SK-N-SH treated with all-trans-retinoic acid at 6 μM for 48 hours (cell line): ENCODE data around the gene TASP1.

Experiments
- ATAC-seq: fragments of 200-7000 bp; cut with Tn5 transposase; 3 replicates; pipeline ENCODE4 v1.9.1; 2020; ENCODE audit warnings: mild to moderate bottlenecking, moderate library complexity
- ARNTL ChIP-seq: fragments of 450-650 bp; formaldehyde crosslinking; IDR thresholded peaks from 2 replicates; pipeline ENCODE4 v1.5.0; 2020; ENCODE audit warnings: low read depth, mild to moderate bottlenecking, moderate library complexity, borderline replicate concordance
- BACH2 ChIP-seq: fragments of 250-450 bp; sonication (Bioruptor Pico); IDR thresholded peaks from 2 replicates; pipeline ENCODE4 v1.9.0; 2021; ENCODE audit warnings: mild to moderate bottlenecking, borderline replicate concordance
- CSDC2 ChIP-seq: fragments of 250-450 bp; sonication (Bioruptor Pico); IDR thresholded peaks from 2 replicates; pipeline ENCODE4 v1.5.0; 2020; ENCODE audit warnings: mild to moderate bottlenecking, moderate library complexity
- CSRNP3 ChIP-seq: fragments of 250-450 bp; sonication (Bioruptor Pico); IDR thresholded peaks from 2 replicates; pipeline ENCODE4 v1.5.1; 2021; ENCODE audit warnings: mild to moderate bottlenecking, moderate library complexity
- ESRRG ChIP-seq: fragments of 250-450 bp; sonication (Bioruptor Pico); IDR thresholded peaks from 2 replicates; pipeline ENCODE4 v1.6.1; 2021; ENCODE audit warnings: mild to moderate bottlenecking
- GLIS3 ChIP-seq: fragments of 250-450 bp; sonication (Bioruptor Pico); IDR thresholded peaks from 2 replicates; pipeline ENCODE4 v1.5.0; 2020; ENCODE audit warnings: mild to moderate bottlenecking, moderate library complexity
- ISL1 ChIP-seq: fragments of 250-450 bp; sonication (Bioruptor Pico); IDR thresholded peaks from 2 replicates; pipeline ENCODE4 v2.1.2; 2022; ENCODE audit warnings: mild to moderate bottlenecking, moderate library complexity
- PPARA ChIP-seq: fragments of 250-450 bp; sonication (Bioruptor Pico); IDR thresholded peaks from 2 replicates; pipeline ENCODE4 v1.5.0; 2020; ENCODE audit warnings: mild to moderate bottlenecking, borderline replicate concordance
- RARB ChIP-seq: fragments of 250-450 bp; sonication (Bioruptor Pico); IDR thresholded peaks from 2 replicates; pipeline ENCODE4 v1.8.0; 2021; ENCODE audit warnings: mild to moderate bottlenecking, moderate library complexity
- SNAI2 ChIP-seq: fragments of 250-450 bp; sonication (Bioruptor Pico); IDR thresholded peaks from 2 replicates; pipeline ENCODE4 v1.5.0; 2020; ENCODE audit warnings: mild to moderate bottlenecking, moderate library complexity
- TCF4 ChIP-seq: fragments of 250-450 bp; sonication (Bioruptor Pico); IDR thresholded peaks from 2 replicates; pipeline ENCODE4 v1.8.0; 2021; ENCODE audit warnings: mild to moderate bottlenecking, moderate library complexity, borderline replicate concordance
- TOX ChIP-seq: fragments of 250-450 bp; sonication (Bioruptor Pico); IDR thresholded peaks from 2 replicates; pipeline ENCODE4 v1.8.0; 2021; ENCODE audit warnings: mild to moderate bottlenecking, moderate library complexity, borderline replicate concordance
- TSHZ2 ChIP-seq: fragments of 250-450 bp; sonication (Bioruptor Pico); IDR thresholded peaks from 2 replicates; pipeline ENCODE4 v1.5.0; 2020; ENCODE audit warnings: mild to moderate bottlenecking, moderate library complexity
- ZC3H10 ChIP-seq: fragments of 250-450 bp; sonication (Bioruptor Pico); IDR thresholded peaks from 2 replicates; pipeline ENCODE4 v1.5.1; 2021; ENCODE audit warnings: mild to moderate bottlenecking, moderate library complexity
- ZFP3 ChIP-seq: fragments of 250-450 bp; sonication (Bioruptor Pico); IDR thresholded peaks from 2 replicates; pipeline ENCODE4 v1.5.0; 2020; ENCODE audit warnings: mild to moderate bottlenecking, moderate library complexity
- ZNF565 ChIP-seq: fragments of 450-650 bp; formaldehyde crosslinking; conservative IDR thresholded peaks from 2 replicates; pipeline ENCODE4 v1.5.0; 2020; ENCODE audit warnings: low read depth, mild to moderate bottlenecking, moderate library complexity
- ZNF70 ChIP-seq: fragments of 450-650 bp; formaldehyde crosslinking; IDR thresholded peaks from 2 replicates; pipeline ENCODE4 v1.5.0; 2020; ENCODE audit warnings: mild to moderate bottlenecking, moderate library complexity
- TF ChIP-seq, protein P1 (sequence below): fragments of 250-450 bp; sonication (Bioruptor Pico); IDR thresholded peaks from 2 replicates; pipeline ENCODE4 v1.5.1; 2020; ENCODE audit warnings: low read depth, mild to moderate bottlenecking, moderate library complexity

TASP1 gene

GRCh38 chr20:13677241-13677640 is 38.5 kb upstream of the TASP1 start:
- TF ChIP-seq ZFP3 (CRISPR knock-in tag) (no peak), SNAI2 (CRISPR knock-in tag) (no peak)
- ATAC-seq: no peak

GRCh38 chr20:13676682-13677081 is 38.0 kb upstream of the TASP1 start:
- no peak for TF ChIP-seq CSRNP3 (CRISPR knock-in tag)
- no peak for ATAC-seq

GRCh38 chr20:13672690-13673089 is 34.0 kb upstream of the TASP1 start:
- no peak for ATAC-seq

GRCh38 chr20:13671916-13672378 is 33.2 kb upstream of the TASP1 start:
- ATAC-seq: peak; percentile 56; the same call in 1 of the 3 replicates
- TF ChIP-seq CSRNP3 (CRISPR knock-in tag) (no peak), ISL1 (CRISPR knock-in tag) (peak; percentile 94)

More at GRCh38 chr20:13672690-13673089, 34.0 kb upstream of the TASP1 start:
- TF ChIP-seq TOX: no peak
- no peak for TF ChIP-seq RARB (CRISPR knock-in tag)
- TF ChIP-seq, protein P1, sequence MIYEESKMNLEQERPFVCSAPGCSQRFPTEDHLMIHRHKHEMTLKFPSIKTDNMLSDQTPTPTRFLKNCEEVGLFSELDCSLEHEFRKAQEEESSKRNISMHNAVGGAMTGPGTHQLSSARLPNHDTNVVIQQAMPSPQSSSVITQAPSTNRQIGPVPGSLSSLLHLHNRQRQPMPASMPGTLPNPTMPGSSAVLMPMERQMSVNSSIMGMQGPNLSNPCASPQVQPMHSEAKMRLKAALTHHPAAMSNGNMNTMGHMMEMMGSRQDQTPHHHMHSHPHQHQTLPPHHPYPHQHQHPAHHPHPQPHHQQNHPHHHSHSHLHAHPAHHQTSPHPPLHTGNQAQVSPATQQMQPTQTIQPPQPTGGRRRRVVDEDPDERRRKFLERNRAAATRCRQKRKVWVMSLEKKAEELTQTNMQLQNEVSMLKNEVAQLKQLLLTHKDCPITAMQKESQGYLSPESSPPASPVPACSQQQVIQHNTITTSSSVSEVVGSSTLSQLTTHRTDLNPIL: no peak
- no peak for TF ChIP-seq CSDC2 (CRISPR knock-in tag)
- TF ChIP-seq PPARA (CRISPR knock-in tag): no peak
- TF ChIP-seq ISL1 (CRISPR knock-in tag): no peak
- no peak for TF ChIP-seq BACH2 (CRISPR knock-in tag)
- no peak for TF ChIP-seq SNAI2 (CRISPR knock-in tag)
- TF ChIP-seq CSRNP3 (CRISPR knock-in tag): no peak

DNA sequence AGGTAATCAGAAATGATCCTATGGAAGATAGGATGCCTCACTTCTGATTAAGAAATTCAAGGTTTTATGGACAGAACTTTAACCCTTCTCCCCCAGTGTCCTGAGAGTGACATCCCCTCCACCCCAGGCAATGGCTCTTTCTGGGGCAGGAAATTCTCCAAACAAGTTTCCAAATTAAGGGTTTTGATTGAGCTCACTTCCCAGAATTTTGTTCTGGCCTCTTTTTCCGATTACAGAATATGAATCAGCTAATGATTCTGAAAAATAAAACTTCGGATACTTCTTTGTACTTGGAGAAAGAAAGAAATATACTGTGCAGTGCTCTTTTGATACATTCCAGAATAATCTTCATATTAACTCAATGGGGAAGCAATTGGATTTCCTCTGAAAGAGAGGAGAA is 32.8 kb upstream of the TASP1 start:
- no peak for TF ChIP-seq ZC3H10
- no peak for TF ChIP-seq ISL1 (CRISPR knock-in tag)
- no peak for TF ChIP-seq ESRRG
- no peak for TF ChIP-seq ARNTL (CRISPR knock-in tag)
- TF ChIP-seq SNAI2 (CRISPR knock-in tag): no peak
- TF ChIP-seq CSDC2 (CRISPR knock-in tag): no peak
- TF ChIP-seq ZNF565 (CRISPR knock-in tag): no peak
- TF ChIP-seq, all 23 proteins: peak for 0
- ATAC-seq: no peak

DNA sequence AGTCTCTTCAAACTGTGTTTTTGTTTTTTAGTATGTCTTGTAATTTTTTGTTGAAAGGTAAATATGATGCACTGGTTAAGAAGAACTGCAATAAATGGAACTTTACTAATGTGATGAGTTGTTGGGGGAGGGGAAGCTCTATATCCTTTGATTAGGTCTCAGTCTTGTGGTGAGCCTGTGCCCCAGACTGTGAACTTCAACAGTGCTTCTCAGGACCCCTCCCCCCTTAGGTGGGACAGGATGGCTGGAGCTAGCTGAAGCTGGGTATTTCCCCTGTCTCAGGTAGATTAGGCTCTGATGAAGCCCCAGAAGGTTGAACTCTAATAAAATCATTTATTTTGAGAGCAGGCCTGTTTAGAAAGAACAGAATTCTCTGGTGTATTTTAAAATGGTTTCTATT is 31.4 kb upstream of the TASP1 start:
- no peak for ATAC-seq
- TF ChIP-seq GLIS3: no peak
- no peak for TF ChIP-seq PPARA (CRISPR knock-in tag)
- no peak for TF ChIP-seq ISL1 (CRISPR knock-in tag)
- TF ChIP-seq TSHZ2 (CRISPR knock-in tag): no peak
- no peak for TF ChIP-seq SNAI2 (CRISPR knock-in tag)
- no peak for TF ChIP-seq CSDC2 (CRISPR knock-in tag)
- no peak for TF ChIP-seq CSRNP3 (CRISPR knock-in tag)
- no peak for TF ChIP-seq ZFP3 (CRISPR knock-in tag)
- no peak for TF ChIP-seq ZNF565 (CRISPR knock-in tag)
- TF ChIP-seq TCF4: no peak
- TF ChIP-seq, protein P1: no peak
- TF ChIP-seq ESRRG: no peak
- no peak for TF ChIP-seq ZNF70 (CRISPR knock-in tag)
- no peak for TF ChIP-seq BACH2 (CRISPR knock-in tag)
- TF ChIP-seq ZC3H10: no peak
- no peak for TF ChIP-seq TOX
